GM21723 (cell line): ENCODE results near the gene FNDC11.

ENCODE experiments used
- ATAC-seq: cut with Tn5 transposase; IDR thresholded peaks from one replicate; pipeline ENCODE4 v1.9.1; 2021; ENCODE audit warnings: mild to moderate bottlenecking, moderate library complexity; ENCODE audit not compliant: unreplicated experiment

Gene FNDC11

GRCh38 chr20:63539441-63540370 is 14.3 kb upstream of the FNDC11 start:
- ATAC-seq: no peak

GRCh38 chr20:63540417-63541186 is 13.4 kb upstream of the FNDC11 start:
- ATAC-seq: no peak

GRCh38 chr20:63541371-63541770 is 12.6 kb upstream of the FNDC11 start:
- no peak for ATAC-seq

- no peak for ATAC-seq
These were observed 11.9 kb upstream of the FNDC11 start for GRCh38 chr20:63542031-63542559.

- no peak for ATAC-seq
These were observed 11.3 kb upstream of the FNDC11 start for GRCh38 chr20:63542696-63543095.

GRCh38 chr20:63543131-63543530 is 10.8 kb upstream of the FNDC11 start:
- no peak for ATAC-seq

GRCh38 chr20:63543733-63544132 is 10.2 kb upstream of the FNDC11 start:
- no peak for ATAC-seq

- ATAC-seq: no peak
These were observed 9.6 kb upstream of the FNDC11 start for GRCh38 chr20:63544241-63544957.

GRCh38 chr20:63544958-63545516 is 8.9 kb upstream of the FNDC11 start:
- ATAC-seq: no peak

- no peak for ATAC-seq
These were observed 8.1 kb upstream of the FNDC11 start for GRCh38 chr20:63545814-63546213.

GRCh38 chr20:63546256-63546955 is 7.6 kb upstream of the FNDC11 start:
- no peak for ATAC-seq

GRCh38 chr20:63546956-63547724 is 6.8 kb upstream of the FNDC11 start:
- no peak for ATAC-seq

GRCh38 chr20:63547725-63548480 is 6.1 kb upstream of the FNDC11 start, which contains the start of gene SRMS:
SRMS (minus strand) TSS chr20:63547749; CDS start chr20:63547463, 286 bp downstream.
- no peak for ATAC-seq

- no peak for ATAC-seq
These were observed 5.4 kb upstream of the FNDC11 start for GRCh38 chr20:63548542-63548941.

GRCh38 chr20:63549019-63549418 is 4.9 kb upstream of the FNDC11 start:
- no peak for ATAC-seq

- no peak for ATAC-seq
These were observed 4.2 kb upstream of the FNDC11 start for GRCh38 chr20:63549679-63550282.

GRCh38 chr20:63551068-63551467 is 2.9 kb upstream of the FNDC11 start:
- no peak for ATAC-seq
